AG04450 (cell line): Measurements from ENCODE around the gene HOXC9. TPM values are rescaled to one million over a fixed set of nuclear protein-coding genes. Genes with fewer than 3 reads are reported as not detected.
"Not testable (repeated sequence)": the region's sequence is repeated elsewhere in the genome, so short reads cannot be mapped to it uniquely, and the experiment has no call there.

ENCODE experiments used
- CTCF ChIA-PET: fragments of 300-600, 350-600 bp; formaldehyde crosslinking; extraction: SDS; loops from one replicate; lab custom pipeline; 2022; ENCODE audit warnings: antibody characterized with exemption, inconsistent platforms; lab: Charles Lee
- POLR2A ChIA-PET: fragments of 350-600 bp; formaldehyde crosslinking; extraction: SDS; loops from one replicate; lab custom pipeline; 2021; ENCODE audit warnings: antibody characterized with exemption, inconsistent platforms; lab: Yijun Ruan, JAX
- DNase-seq: peaks from one replicate; pipeline ENCODE4 v3.0.0-alpha.2; 2011; ENCODE audit warnings: low read depth, low spot score
- H3K27ac ChIP-seq: one replicate; pipeline ENCODE4 v1.5.1; 2012; ENCODE audit warnings: low read depth, low read length, control low read depth
- H3K27me3 ChIP-seq: one replicate; pipeline ENCODE4 v1.6.0; 2012; ENCODE audit warnings: low read length; ENCODE audit not compliant: control insufficient read depth, insufficient read depth
- H3K4me3 ChIP-seq: 2 replicates; pipeline ENCODE4 v1.5.1; 2011; ENCODE audit warnings: mild to moderate bottlenecking, low read depth, low read length, control low read depth
- H3K9me3 ChIP-seq: 2 replicates; pipeline ENCODE4 v1.5.1; 2012; ENCODE audit warnings: low read length; ENCODE audit not compliant: control insufficient read depth, insufficient read depth
- CTCF ChIP-seq: IDR thresholded peaks from 2 replicates; pipeline ENCODE4 v1.5.1; 2011; ENCODE audit warnings: low read depth, low read length, control low read depth, inconsistent platforms
- polyA plus RNA-seq: library from polyadenylated mRNA; depleted of rRNA; stranded (reverse); fragments of >200 nt; gene quantifications from 2 replicates; pipeline ENCODE4 v1.2.3, GENCODE V29; 2011

The HOXC9 gene
- polyA plus RNA-seq, 1 experiment = not detected

GRCh38 chr12:54041097-54041690 lies 41.2 kb downstream of the HOXC9 start:
- Histone ChIP-seq H3K27ac (no peak overlapping the region), H3K27me3 (peaks cover 68% of the 10 kb centered on the region), H3K9me3 (no peaks in the 10 kb centered on the region), H3K4me3 (no peak overlapping the region)
- no peak for DNase-seq
- TF ChIP-seq CTCF = no peak
- ChIA-PET POLR2A (no interaction called here), CTCF (no interaction called here)

DNA sequence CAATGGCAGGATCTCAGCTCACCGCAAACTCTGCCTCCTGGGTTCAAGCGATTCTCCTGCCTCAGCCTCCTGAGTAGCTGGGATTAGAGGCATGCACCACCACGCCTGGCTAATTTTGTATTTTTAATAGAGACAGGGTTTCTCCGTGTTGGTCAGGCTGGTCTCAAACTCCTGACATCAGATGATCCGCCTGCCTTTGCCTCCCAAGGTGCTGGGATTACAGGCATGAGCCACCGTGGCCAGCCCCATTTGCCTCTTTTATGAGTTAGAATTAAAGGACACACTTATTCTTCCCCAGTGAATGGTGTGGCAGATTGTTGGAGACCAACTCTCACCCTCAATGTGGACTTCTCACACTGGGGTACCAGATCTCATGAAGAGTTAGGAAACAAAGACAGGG lies 42.1 kb downstream of the HOXC9 start:
- DNase-seq, H3K4me3 ChIP-seq, CTCF ChIA-PET, H3K9me3 ChIP-seq, POLR2A ChIA-PET, H3K27ac ChIP-seq: not testable (repeated sequence)
- peaks cover 72% of the 10 kb centered on the region for H3K27me3 ChIP-seq

DNA sequence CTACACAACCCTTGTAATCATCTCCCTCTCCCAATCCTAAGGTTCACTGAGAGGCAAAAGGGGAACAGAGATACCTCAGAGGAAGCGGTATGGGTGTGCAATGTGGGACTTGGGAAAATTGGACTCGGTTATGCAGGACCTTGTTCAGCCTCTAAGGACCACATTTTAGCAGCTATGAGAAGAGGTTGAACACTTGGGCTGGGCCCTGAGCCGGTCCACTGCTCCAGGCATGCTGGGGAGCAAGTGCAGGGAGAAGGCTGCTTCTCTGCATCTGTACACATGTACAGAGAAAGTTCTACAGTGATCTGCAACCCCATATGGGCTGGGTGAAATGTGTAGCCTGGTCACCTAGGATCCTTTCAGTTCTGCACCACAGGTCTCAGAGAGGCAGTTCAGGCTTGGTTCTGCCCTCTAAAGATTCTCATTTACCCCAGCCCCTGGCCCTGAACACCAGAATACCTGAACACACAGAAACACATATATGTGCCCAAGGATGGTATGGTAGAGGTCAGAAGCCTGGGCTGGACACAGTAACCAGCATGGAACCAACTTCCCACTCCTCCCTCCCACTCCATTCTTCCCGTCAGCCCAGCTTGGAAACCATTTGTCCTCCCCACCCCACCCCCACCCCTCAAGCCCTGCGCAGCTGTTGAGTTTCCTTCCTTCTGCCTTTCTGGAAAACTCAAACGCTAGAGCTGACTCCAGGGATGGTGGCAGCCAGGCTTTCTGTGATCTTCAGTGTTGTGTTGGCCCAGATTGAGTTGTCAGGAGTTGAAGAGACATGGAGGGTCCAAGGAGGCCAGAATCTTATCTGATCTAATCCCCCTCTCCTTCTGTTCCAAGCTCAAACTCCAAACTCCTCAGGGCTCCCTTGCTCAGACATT lies 43.3 kb downstream of the HOXC9 start:
- no peak for TF ChIP-seq CTCF
- ChIA-PET POLR2A (no interaction called here), CTCF (no interaction called here)
- Histone ChIP-seq H3K4me3 (no peak overlapping the region), H3K9me3 (peaks cover 5% of the 10 kb centered on the region; the same call in 1 of the 2 replicates), H3K27ac (no peak overlapping the region), H3K27me3 (peaks cover 73% of the 10 kb centered on the region)
- no peak for DNase-seq

- CTCF ChIA-PET = no interaction called here
- POLR2A ChIA-PET = no interaction called here
These were observed 44.6 kb downstream of the HOXC9 start for GRCh38 chr12:54044425-54045103.

More at GRCh38 chr12:54044425-54045103, 44.6 kb downstream of the HOXC9 start:
- no peak for TF ChIP-seq CTCF
- Histone ChIP-seq H3K9me3 (peaks cover 5% of the 10 kb centered on the region; the same call in 1 of the 2 replicates), H3K27me3 (peaks cover 72% of the 10 kb centered on the region), H3K4me3 (no peak overlapping the region), H3K27ac (no peak overlapping the region)
- no peak for DNase-seq
